Hematopoietic multipotent progenitor cell treated with erythropoietin and hydrocortisone succinate and interleukin-3 and kit ligand, for 17 days (in vitro differentiated cells): ENCODE measurements around the gene DELE1.

Experiments
- DNase-seq: peaks from one replicate; pipeline ENCODE4 v3.0.0-alpha.2; 2015; ENCODE audit warnings: low spot score

DELE1 gene

GRCh38 chr5:141923448-141924313, at the start of gene DELE1:
Gene DELE1, plus strand, starts transcription at chr5:141923871. Its CDS starts 71 bp downstream, at chr5:141923942.
- peak; percentile 90 for DNase-seq

GRCh38 chr5:141873933-141874261, 49.8 kb upstream of the DELE1 start:
- DNase-seq, result no peak

- DNase-seq, result peak; percentile 24
Observed at GRCh38 chr5:141874262-141874964, 49.3 kb upstream of the DELE1 start.

- DNase-seq, result peak; percentile 26
Observed at GRCh38 chr5:141875022-141875740, 48.5 kb upstream of the DELE1 start.

GRCh38 chr5:141875795-141876627, 47.7 kb upstream of the DELE1 start:
- peak; percentile 84 for DNase-seq

GRCh38 chr5:141876628-141877355, 46.9 kb upstream of the DELE1 start:
- DNase-seq, result peak; percentile 44

GRCh38 chr5:141877356-141878185, 46.1 kb upstream of the DELE1 start:
- peak; percentile 46 for DNase-seq

- DNase-seq, result peak; percentile 48
Observed at GRCh38 chr5:141878186-141878710, 45.4 kb upstream of the DELE1 start, which contains the start of gene PCDH1. Gene PCDH1, minus strand, starts transcription at chr5:141878410. Its CDS starts 148 bp downstream, at chr5:141878262.

- DNase-seq, result peak; percentile 97
Observed at GRCh38 chr5:141878711-141879425, 44.8 kb upstream of the DELE1 start.

GRCh38 chr5:141879426-141879759, 44.3 kb upstream of the DELE1 start:
- DNase-seq, result no peak

GRCh38 chr5:141879941-141880738, 43.5 kb upstream of the DELE1 start:
- no peak for DNase-seq

- no peak for DNase-seq
Observed at GRCh38 chr5:141880961-141881801, 42.5 kb upstream of the DELE1 start.

GRCh38 chr5:141881886-141882285, 41.8 kb upstream of the DELE1 start:
- DNase-seq, result no peak

- no peak for DNase-seq
Observed at GRCh38 chr5:141882594-141883183, 41.0 kb upstream of the DELE1 start.

- DNase-seq, result no peak
Observed at GRCh38 chr5:141883184-141883891, 40.3 kb upstream of the DELE1 start.

GRCh38 chr5:141883892-141884318, 39.8 kb upstream of the DELE1 start:
- DNase-seq, result no peak
